ENCODE results near the gene ELMO2.

Gene ELMO2

DNA sequence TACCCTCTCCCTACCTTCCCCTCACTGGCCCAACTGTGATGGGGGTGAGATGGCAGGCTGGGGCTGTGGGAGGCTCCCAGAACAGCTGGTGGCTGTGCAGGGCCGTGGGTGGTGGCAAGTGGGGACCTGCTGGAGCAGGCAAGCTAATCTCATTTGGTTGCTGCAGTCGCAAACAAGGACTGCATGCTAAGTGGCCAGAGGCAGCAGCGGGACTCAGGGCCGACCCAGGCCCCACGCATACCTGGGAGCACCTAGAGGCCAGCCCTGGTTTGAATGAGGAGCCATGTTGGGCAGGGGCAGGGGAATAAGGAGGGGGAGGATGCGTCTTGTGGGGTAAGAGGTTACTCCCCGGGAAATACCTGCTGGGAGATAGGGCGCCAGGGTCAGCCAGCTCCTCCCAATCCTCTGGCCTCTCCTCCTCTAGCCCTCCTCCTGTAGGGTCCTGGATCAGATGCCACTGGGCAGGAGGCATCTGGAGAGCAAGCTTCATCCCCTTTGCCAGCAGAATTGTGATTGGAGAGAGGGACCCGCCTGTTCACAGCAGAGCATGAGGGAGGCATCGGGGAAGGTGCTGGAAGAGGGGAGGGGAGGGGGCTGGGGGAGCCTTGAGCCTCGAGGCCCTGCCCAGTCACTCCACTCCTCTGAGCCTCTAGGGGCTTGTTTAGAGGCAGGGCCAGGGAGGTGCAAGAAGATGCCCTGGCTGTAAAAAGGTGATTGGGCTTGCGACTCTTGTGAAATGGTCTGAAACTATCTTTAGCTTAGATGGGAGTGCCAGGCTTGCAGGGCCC is 73.8 kb downstream of the ELMO2 start:
- ATAC-seq: peak; percentile 12; the same call in 1 of the 3 replicates

DNA sequence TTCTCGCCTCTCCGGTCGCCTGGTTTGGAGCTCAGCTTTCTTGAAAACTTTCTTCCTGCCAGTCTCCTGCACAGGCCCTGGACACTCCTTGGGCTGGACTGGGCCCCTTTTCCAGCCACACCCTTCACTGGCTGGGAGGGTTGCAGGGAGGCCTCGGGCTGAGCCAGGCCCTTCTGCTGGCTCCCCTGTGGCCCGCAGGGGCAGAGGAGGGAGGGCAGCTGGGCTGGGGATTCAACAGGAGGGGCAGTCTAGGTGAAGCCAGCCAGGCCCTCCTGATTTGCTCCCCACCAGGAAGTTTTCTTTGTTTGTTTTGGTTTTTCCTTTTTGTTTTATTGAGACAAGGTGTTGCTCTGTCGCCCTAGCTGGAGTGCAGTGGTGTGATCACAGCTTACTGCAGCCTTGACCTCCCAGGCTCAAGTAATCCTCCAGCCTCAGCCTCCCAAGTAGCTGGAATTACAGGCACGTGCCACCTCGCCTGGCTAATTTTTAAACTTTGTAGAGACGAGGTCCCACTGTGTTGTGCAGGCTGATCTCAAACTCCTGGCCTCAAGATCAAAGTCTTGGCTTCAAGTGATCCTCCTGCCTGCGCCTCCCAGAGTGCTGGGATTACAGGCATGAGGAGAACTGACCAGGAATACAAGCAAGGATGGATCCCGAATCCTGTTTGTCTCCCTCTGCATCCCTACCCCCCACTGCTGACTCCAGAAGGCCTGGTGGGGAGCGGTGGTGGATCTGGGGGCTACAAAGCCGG is 74.6 kb downstream of the ELMO2 start:
- no peak; the same call in 2 of the 3 replicates for ATAC-seq
- TF ChIP-seq SNAI2 (CRISPR knock-in tag; IDR thresholded peaks at IDR 0.05) (no peak), ZC3H10 (CRISPR knock-in tag; IDR thresholded peaks at IDR 0.05) (no peak)

More for the DNA sequence above, 73.8 kb downstream of the ELMO2 start:
- no peak for TF ChIP-seq ZNF565 (CRISPR knock-in tag; conservative IDR thresholded peaks at IDR 0.05; ENCODE audit: low read depth)
- TF ChIP-seq ZNF70 (CRISPR knock-in tag; IDR thresholded peaks at IDR 0.05): no peak
- TF ChIP-seq RARB (CRISPR knock-in tag; IDR thresholded peaks at IDR 0.05): no peak
- TF ChIP-seq ESRRG (CRISPR knock-in tag; IDR thresholded peaks at IDR 0.05): no peak
- no peak for TF ChIP-seq ISL1 (CRISPR knock-in tag; IDR thresholded peaks at IDR 0.05)
- TF ChIP-seq CSDC2 (CRISPR knock-in tag; IDR thresholded peaks at IDR 0.05): no peak
- TF ChIP-seq ZC3H10 (CRISPR knock-in tag; IDR thresholded peaks at IDR 0.05): no peak
- no peak for TF ChIP-seq TOX (CRISPR knock-in tag; IDR thresholded peaks at IDR 0.05; ENCODE audit: borderline replicate concordance)

DNA sequence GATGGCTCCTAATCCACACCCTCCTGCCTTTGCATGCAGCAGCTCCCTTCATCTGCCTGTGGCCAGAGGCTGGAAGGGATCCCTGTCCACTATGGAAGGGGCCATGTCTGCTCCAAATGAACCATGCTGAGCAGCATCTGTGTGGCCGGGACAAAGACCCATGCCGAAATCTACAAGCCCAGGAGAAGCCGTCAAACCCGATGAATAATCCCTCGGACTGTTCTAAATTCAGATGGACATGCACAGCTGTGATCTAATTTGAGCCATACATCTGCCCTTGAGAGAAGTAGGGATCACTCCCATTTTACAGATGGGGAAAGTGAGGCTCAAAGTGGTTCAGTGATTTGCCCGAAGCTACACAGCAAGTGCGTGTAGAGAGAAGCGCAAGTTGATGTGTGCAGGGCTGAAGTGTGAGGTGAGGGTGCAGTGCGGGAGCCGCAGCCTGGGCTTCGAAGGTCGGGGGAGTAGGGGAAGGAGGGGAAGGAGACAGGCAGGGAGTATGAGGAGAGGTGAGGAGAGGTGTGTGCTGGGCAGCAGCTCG is 75.5 kb downstream of the ELMO2 start:
- TF ChIP-seq ISL1 (CRISPR knock-in tag; IDR thresholded peaks at IDR 0.05) (no peak), TSHZ2 (CRISPR knock-in tag; IDR thresholded peaks at IDR 0.05) (no peak), ARNTL (CRISPR knock-in tag; IDR thresholded peaks at IDR 0.05; ENCODE audit: borderline replicate concordance, low read depth) (no peak), SNAI2 (CRISPR knock-in tag; IDR thresholded peaks at IDR 0.05) (no peak), TOX (CRISPR knock-in tag; IDR thresholded peaks at IDR 0.05; ENCODE audit: borderline replicate concordance) (no peak), ZNF8 (CRISPR knock-in tag; IDR thresholded peaks at IDR 0.05) (no peak), CSDC2 (CRISPR knock-in tag; IDR thresholded peaks at IDR 0.05) (no peak), ZC3H10 (CRISPR knock-in tag; IDR thresholded peaks at IDR 0.05) (no peak), ESRRG (CRISPR knock-in tag; IDR thresholded peaks at IDR 0.05) (no peak), OSR1 (CRISPR knock-in tag; IDR thresholded peaks at IDR 0.05) (no peak), GLIS3 (CRISPR knock-in tag; IDR thresholded peaks at IDR 0.05) (no peak), PPARA (CRISPR knock-in tag; IDR thresholded peaks at IDR 0.05; ENCODE audit: borderline replicate concordance) (no peak)
- TF ChIP-seq, protein P1, sequence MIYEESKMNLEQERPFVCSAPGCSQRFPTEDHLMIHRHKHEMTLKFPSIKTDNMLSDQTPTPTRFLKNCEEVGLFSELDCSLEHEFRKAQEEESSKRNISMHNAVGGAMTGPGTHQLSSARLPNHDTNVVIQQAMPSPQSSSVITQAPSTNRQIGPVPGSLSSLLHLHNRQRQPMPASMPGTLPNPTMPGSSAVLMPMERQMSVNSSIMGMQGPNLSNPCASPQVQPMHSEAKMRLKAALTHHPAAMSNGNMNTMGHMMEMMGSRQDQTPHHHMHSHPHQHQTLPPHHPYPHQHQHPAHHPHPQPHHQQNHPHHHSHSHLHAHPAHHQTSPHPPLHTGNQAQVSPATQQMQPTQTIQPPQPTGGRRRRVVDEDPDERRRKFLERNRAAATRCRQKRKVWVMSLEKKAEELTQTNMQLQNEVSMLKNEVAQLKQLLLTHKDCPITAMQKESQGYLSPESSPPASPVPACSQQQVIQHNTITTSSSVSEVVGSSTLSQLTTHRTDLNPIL (CRISPR knock-in tag; IDR thresholded peaks at IDR 0.05; ENCODE audit: low read depth): no peak
- TF ChIP-seq, protein P2, sequence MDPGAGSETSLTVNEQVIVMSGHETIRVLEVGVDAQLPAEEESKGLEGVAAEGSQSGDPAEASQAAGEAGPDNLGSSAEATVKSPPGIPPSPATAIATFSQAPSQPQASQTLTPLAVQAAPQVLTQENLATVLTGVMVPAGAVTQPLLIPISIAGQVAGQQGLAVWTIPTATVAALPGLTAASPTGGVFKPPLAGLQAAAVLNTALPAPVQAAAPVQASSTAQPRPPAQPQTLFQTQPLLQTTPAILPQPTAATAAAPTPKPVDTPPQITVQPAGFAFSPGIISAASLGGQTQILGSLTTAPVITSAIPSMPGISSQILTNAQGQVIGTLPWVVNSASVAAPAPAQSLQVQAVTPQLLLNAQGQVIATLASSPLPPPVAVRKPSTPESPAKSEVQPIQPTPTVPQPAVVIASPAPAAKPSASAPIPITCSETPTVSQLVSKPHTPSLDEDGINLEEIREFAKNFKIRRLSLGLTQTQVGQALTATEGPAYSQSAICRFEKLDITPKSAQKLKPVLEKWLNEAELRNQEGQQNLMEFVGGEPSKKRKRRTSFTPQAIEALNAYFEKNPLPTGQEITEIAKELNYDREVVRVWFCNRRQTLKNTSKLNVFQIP (CRISPR knock-in tag; IDR thresholded peaks at IDR 0.05; ENCODE audit: borderline replicate concordance, low read depth): no peak
- TF ChIP-seq, protein P3, sequence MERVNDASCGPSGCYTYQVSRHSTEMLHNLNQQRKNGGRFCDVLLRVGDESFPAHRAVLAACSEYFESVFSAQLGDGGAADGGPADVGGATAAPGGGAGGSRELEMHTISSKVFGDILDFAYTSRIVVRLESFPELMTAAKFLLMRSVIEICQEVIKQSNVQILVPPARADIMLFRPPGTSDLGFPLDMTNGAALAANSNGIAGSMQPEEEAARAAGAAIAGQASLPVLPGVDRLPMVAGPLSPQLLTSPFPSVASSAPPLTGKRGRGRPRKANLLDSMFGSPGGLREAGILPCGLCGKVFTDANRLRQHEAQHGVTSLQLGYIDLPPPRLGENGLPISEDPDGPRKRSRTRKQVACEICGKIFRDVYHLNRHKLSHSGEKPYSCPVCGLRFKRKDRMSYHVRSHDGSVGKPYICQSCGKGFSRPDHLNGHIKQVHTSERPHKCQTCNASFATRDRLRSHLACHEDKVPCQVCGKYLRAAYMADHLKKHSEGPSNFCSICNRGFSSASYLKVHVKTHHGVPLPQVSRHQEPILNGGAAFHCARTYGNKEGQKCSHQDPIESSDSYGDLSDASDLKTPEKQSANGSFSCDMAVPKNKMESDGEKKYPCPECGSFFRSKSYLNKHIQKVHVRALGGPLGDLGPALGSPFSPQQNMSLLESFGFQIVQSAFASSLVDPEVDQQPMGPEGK (CRISPR knock-in tag; IDR thresholded peaks at IDR 0.05; ENCODE audit: borderline replicate concordance): no peak
- ATAC-seq: no peak

All from SK-N-SH treated with all-trans-retinoic acid at 6 μM for 48 hours (cell line).